ENCODE results near the gene C16orf86. TPM values are rescaled to one million over a fixed set of nuclear protein-coding genes. Genes with fewer than 3 reads are reported as not detected.
A peak's percentile ranks its signal among the peaks of the same experiment; 100 is the strongest.

The C16orf86 gene
- total and polyA plus RNA-seq, 5 donors, result 3.9 to 6.2 (median 5.3) TPM

DNA sequence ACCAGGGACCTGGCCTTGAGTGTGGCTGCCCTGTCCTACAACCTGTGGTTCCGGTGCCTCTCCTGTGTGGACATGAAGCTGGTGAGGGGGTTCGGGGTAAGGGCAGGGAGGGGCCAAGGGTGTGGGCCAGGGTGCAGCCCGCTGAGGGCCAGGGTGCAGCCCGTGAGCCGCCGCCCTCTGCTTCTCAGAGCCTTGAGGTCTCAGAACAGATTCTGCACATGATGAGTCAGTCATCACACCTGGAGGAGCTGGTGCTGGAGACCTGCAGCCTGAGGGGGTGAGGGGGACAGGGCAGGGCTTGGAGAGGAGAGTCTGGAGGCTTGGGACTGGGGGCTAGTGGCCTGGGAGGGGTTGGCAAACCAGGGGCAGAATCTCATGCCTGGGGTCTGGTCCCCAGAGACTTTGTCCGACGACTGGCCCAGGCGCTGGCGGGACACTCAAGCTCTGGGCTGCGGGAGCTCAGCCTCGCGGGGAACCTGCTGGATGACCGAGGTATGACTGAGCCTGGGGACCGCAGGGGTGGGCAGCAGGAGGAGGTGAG, 19.4 kb upstream of the C16orf86 start:
- peak in 1 of 3 donors; percentile 26 for DNase-seq

DNA sequence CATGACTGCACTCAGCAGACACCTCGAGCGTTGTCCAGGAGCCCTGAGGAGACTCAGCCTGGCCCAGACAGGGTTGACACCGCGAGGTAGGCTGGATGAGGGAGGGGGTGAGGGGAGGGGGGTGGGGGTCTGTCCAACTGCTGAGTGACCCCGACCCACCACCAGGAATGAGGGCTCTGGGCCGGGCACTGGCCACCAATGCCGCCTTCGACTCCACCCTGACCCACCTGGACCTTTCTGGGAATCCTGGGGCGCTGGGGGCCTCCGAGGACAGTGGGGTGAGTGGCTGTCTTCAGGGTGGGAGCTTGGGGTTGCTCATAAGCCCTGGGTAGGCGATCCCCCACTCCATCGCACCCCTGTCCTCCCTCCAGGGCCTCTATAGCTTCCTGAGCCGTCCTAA, 18.9 kb upstream of the C16orf86 start:
- intact Hi-C loops (cut with DNase I), result loop anchor here in 1 of 4 donors (10.0 kb wide), 1 partner anchor 83 kb away; the partner anchor contains the start of gene CTCF
- 69% methylated on average over 13 of the region's 13 CpGs for WGBS
- ATAC-seq (no peak), DNase-seq (peak in 1 of 3 donors; percentile 28)
- Histone ChIP-seq H3K27ac (ENCODE audit: low read length) (no peak overlapping the region), H3K4me1 (ENCODE audit: control insufficient read depth, insufficient read depth, low read length) (no peaks in the 10 kb centered on the region), H3K4me3 (ENCODE audit: low read length) (no peak overlapping the region), H3K27me3 (ENCODE audit: control insufficient read depth, insufficient read depth) (no peaks in the 10 kb centered on the region), H3K9me3 (ENCODE audit: control insufficient read depth, low read length) (no peaks in the 10 kb centered on the region)

More for the DNA sequence above, 19.4 kb upstream of the C16orf86 start:
- Histone ChIP-seq H3K4me1 (ENCODE audit: control insufficient read depth, insufficient read depth, low read length) (no peaks in the 10 kb centered on the region), H3K27me3 (ENCODE audit: control insufficient read depth, insufficient read depth) (no peaks in the 10 kb centered on the region), H3K9me3 (ENCODE audit: control insufficient read depth, low read length) (no peaks in the 10 kb centered on the region), H3K4me3 (ENCODE audit: low read length) (no peak overlapping the region), H3K27ac (ENCODE audit: low read length) (no peak overlapping the region)
- ATAC-seq, result no peak
- intact Hi-C loops (cut with DNase I), result loop anchor here in 1 of 4 donors (10.0 kb wide), 1 partner anchor 82 kb away; the partner anchor contains the start of gene CTCF
- WGBS, result 71% methylated on average over 15 of the region's 15 CpGs

DNA sequence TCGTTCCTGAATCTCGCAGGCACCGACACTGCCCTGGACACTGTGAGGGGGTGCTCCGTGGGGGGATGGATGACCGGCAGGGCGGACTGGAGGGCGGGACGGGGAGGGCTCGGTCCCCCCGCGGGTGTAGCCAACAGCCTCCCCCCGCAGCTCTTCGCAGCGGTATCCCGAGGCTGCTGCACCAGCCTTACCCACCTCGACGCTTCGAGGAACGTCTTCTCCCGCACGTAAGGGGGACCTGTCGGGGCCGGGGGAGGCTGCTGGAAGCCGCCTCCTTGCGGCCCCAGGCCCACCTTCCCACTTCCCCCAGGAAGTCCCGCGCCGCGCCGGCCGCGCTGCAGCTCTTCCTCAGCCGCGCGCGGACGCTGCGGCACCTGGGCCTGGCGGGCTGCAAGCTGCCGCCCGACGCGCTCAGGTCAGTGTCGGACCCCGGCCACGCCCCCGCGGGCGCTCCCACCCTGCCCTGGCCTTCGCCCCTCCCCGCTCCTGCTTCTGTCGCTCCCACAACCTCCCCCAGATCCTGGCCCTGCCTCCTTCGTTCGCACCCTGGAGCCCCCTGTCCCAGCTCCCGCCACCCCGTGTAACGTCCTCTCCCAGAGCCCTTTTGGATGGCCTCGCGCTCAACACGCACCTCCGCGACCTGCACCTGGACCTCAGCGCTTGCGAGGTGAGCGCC, 18.4 kb upstream of the C16orf86 start:
- no peak overlapping the region for H3K4me3 ChIP-seq (ENCODE audit: low read length)
- H3K27me3 ChIP-seq (ENCODE audit: control insufficient read depth, insufficient read depth), result no peaks in the 10 kb centered on the region
- intact Hi-C loops (cut with DNase I), result loop anchor here in 1 of 4 donors (10.0 kb wide), 1 partner anchor 83 kb away; the partner anchor contains the start of gene CTCF

DNA sequence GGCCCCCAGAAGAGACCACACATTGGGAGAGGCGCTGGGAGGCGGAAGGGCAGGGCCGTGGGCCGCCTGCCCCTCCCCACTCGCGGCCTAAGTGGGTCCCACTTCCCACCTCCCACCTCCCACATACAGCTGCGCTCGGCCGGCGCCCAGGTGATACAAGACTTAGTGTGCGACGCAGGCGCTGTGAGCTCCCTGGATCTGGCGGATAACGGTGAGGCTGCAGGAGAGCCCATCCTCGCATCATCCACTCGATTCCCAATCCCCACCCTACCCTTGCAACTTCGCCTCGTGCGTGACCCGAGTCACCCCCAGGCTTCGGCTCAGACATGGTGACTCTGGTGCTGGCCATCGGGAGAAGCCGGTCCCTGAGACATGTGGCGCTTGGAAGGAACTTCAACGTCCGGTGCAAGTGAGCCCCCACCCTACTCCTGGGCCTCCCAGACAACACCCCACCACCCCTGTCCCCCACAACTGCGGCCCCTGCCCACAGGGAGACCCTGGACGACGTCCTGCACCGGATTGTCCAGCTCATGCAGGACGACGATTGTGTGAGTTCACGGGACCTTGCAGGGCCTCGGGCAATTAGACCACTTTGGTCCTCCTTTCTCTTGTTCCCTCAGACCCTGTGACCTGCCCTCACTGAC, 17.7 kb upstream of the C16orf86 start:
- no peak overlapping the region for H3K4me3 ChIP-seq (ENCODE audit: low read length)
- H3K27me3 ChIP-seq (ENCODE audit: control insufficient read depth, insufficient read depth), result no peaks in the 10 kb centered on the region
- no peak for ATAC-seq
- WGBS, result 46% methylated on average over 35 of the region's 35 CpGs
- peaks cover 2% of the 10 kb centered on the region for H3K4me1 ChIP-seq (ENCODE audit: control insufficient read depth, insufficient read depth, low read length)
- H3K9me3 ChIP-seq (ENCODE audit: control insufficient read depth, low read length), result no peaks in the 10 kb centered on the region
- no peak overlapping the region for H3K27ac ChIP-seq (ENCODE audit: low read length)
- intact Hi-C loops (cut with DNase I), result loop anchor here in 1 of 4 donors (10.0 kb wide), 1 partner anchor 84 kb away; the partner anchor contains the start of gene CTCF
- peak in 1 of 3 donors; percentile 38 for DNase-seq

More for the DNA sequence above, 18.4 kb upstream of the C16orf86 start:
- DNase-seq (peak in 1 of 3 donors; percentile 44), ATAC-seq (no peak)
- Histone ChIP-seq H3K9me3 (ENCODE audit: control insufficient read depth, low read length) (no peaks in the 10 kb centered on the region), H3K27ac (ENCODE audit: low read length) (no peak overlapping the region), H3K4me1 (ENCODE audit: control insufficient read depth, insufficient read depth, low read length) (peaks cover 2% of the 10 kb centered on the region)
- 20% methylated on average over 65 of the region's 65 CpGs for WGBS

DNA sequence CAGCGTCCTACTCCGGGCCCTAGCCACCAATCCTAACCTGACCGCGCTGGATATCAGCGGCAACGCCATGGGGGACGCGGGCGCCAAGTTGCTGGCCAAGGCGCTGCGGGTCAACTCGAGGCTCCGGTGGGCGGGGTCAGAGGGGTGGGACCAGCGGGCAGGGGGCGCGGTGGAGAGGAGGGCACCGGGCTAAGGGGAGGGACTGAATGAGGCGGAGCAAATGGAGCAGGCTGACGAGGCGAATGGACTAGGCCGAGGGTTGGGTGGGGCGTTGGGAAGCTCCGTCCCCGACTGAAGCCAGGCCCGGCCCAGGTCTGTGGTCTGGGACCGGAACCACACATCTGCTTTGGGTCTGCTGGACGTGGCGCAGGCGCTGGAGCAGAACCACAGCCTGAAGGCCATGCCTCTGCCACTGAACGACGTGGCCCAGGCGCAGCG, 17.1 kb upstream of the C16orf86 start:
- no peak overlapping the region for H3K27ac ChIP-seq (ENCODE audit: low read length)
- 17% methylated on average over 34 of the region's 34 CpGs for WGBS
- H3K9me3 ChIP-seq (ENCODE audit: control insufficient read depth, low read length), result no peaks in the 10 kb centered on the region
- ATAC-seq (peak; percentile 24 to 50), DNase-seq (peak in 2 of 3 donors; percentile 72 to 74)
- no peak overlapping the region for H3K4me3 ChIP-seq (ENCODE audit: low read length)
- intact Hi-C loops (cut with DNase I), result loop anchor here in 1 of 4 donors (10.0 kb wide), 1 partner anchor 85 kb away; the partner anchor contains the start of gene CTCF
- H3K27me3 ChIP-seq (ENCODE audit: control insufficient read depth, insufficient read depth), result no peaks in the 10 kb centered on the region
- peaks cover 2% of the 10 kb centered on the region for H3K4me1 ChIP-seq (ENCODE audit: control insufficient read depth, insufficient read depth, low read length)

DNA sequence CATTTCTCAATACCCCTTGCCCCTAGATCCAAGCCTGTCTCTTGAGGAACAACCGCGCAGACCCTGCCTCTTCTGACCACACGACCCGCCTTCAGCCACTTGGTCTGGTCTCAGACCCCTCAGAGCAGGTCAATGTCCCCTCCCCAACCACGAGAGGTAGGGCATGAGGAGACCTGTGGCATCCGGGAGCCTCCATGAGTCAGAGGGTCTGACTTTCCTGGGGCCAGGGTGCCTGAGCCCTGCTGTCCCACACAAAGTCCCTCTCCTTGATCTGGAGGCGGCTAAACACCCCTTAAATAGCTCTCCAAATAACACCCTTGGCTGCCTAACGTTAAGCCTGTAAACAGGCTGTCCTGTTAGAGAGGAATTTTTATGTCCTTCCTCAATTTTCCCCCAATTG, 16.6 kb upstream of the C16orf86 start:
- H3K27me3 ChIP-seq (ENCODE audit: control insufficient read depth, insufficient read depth), result no peaks in the 10 kb centered on the region
- WGBS, result 60% methylated on average over 8 of the region's 8 CpGs
- intact Hi-C loops (cut with DNase I), result no loop called here

DNA sequence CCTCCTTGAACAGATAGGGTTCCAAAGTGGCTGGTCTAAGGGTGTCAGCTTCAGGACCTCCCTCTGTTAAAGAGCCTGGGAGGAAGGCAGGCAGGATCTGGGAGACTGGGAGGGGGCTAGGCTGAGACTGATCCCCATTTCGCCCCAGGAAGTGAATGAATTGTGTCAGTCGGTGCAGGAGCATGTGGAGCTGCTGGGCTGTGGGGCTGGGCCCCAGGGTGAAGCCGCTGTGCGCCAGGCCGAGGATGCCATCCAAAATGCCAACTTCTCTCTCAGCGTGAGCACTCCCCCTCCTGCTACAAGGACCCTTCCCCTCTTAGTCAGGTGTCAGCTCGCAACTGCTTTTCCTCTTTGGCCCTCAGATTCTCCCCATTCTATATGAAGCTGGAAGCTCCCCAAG, 15.6 kb upstream of the C16orf86 start:
- no peak for ATAC-seq
- no peak overlapping the region for H3K27ac ChIP-seq (ENCODE audit: low read length)
- 92% methylated on average over 7 of the region's 7 CpGs for WGBS

More for the DNA sequence above, 16.6 kb upstream of the C16orf86 start:
- Histone ChIP-seq H3K4me1 (ENCODE audit: control insufficient read depth, insufficient read depth, low read length) (peaks cover 2% of the 10 kb centered on the region), H3K4me3 (ENCODE audit: low read length) (no peak overlapping the region), H3K27ac (ENCODE audit: low read length) (no peak overlapping the region), H3K9me3 (ENCODE audit: control insufficient read depth, low read length) (no peaks in the 10 kb centered on the region)
- ATAC-seq (no peak), DNase-seq (peak in 1 of 3 donors; percentile 20)

DNA sequence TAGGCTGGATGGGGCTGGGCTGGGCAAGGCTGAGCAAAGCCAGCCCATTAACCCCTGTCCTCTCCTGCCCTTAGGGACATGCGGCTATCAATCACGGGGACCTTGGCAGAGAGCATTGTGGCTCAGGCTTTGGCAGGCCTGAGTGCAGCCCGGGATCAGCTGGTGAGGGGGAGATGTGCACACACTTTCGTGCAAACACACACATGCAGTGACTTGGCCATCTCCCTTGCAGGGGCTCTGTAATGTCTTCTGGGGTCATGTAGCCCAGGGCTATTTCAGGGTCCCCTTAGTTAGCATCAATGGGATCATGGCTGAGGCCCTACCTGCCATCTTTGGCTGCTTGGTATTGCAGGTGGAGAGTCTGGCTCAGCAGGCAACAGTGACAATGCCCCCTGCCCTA, 14.8 kb upstream of the C16orf86 start:
- WGBS, result 85% methylated on average over 4 of the region's 4 CpGs
- Histone ChIP-seq H3K4me1 (ENCODE audit: control insufficient read depth, insufficient read depth, low read length) (peaks cover 2% of the 10 kb centered on the region), H3K27ac (ENCODE audit: low read length) (no peak overlapping the region), H3K4me3 (ENCODE audit: low read length) (no peak overlapping the region), H3K9me3 (ENCODE audit: control insufficient read depth, low read length) (no peaks in the 10 kb centered on the region), H3K27me3 (ENCODE audit: control insufficient read depth, insufficient read depth) (no peaks in the 10 kb centered on the region)
- DNase-seq, result peak in 1 of 3 donors; percentile 25
- intact Hi-C loops (cut with DNase I), result no loop called here
- ATAC-seq, result no peak

More for the DNA sequence above, 15.6 kb upstream of the C16orf86 start:
- H3K4me1 ChIP-seq (ENCODE audit: control insufficient read depth, insufficient read depth, low read length), result peaks cover 2% of the 10 kb centered on the region
- peak in 1 of 3 donors; percentile 10 for DNase-seq
- intact Hi-C loops (cut with DNase I), result no loop called here
- H3K9me3 ChIP-seq (ENCODE audit: control insufficient read depth, low read length), result no peaks in the 10 kb centered on the region
- H3K4me3 ChIP-seq (ENCODE audit: low read length), result no peak overlapping the region
- H3K27me3 ChIP-seq (ENCODE audit: control insufficient read depth, insufficient read depth), result no peaks in the 10 kb centered on the region

DNA sequence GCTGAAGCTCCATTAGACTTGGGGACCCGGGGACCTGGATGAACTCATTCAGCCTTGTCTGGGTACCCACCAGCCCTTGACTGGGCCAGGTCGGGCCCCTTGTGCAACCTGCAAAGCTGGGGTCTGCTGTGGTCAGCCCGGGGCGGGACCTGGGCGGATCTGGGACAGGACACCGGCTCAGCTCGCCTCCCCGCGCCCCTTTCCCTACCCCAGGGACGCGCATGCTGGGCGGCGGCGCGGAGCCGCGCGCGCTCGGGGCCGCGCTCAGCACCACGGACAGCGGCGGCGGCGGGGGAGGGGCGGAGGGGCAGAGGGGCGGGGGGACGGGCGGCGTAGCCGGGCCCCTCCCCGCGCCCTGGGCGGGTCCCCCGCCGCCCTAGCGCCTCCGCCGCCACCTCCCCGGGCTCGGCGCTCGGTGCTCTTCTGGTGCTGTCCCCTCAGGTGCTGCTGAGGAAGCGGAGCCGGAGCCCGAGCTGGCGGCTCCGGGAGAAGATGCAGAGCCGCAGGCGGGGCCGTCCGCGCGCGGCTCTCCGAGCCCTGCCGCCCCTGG, 14.0 kb upstream of the C16orf86 start:
- no peaks in the 10 kb centered on the region for H3K27me3 ChIP-seq (ENCODE audit: control insufficient read depth, insufficient read depth)
- DNase-seq, result peak in 2 of 3 donors; percentile 58 to 68
- H3K27ac ChIP-seq (ENCODE audit: low read length), result no peak overlapping the region
- H3K4me3 ChIP-seq (ENCODE audit: low read length), result peak overlapping the region; percentile 45
- H3K4me1 ChIP-seq (ENCODE audit: control insufficient read depth, insufficient read depth, low read length), result peaks cover 2% of the 10 kb centered on the region
- WGBS, result 3% methylated on average over 56 of the region's 59 CpGs
- intact Hi-C loops (cut with DNase I), result no loop called here
- no peaks in the 10 kb centered on the region for H3K9me3 ChIP-seq (ENCODE audit: control insufficient read depth, low read length)
- peak in 1 of 2 donors; percentile 7 for ATAC-seq

DNA sequence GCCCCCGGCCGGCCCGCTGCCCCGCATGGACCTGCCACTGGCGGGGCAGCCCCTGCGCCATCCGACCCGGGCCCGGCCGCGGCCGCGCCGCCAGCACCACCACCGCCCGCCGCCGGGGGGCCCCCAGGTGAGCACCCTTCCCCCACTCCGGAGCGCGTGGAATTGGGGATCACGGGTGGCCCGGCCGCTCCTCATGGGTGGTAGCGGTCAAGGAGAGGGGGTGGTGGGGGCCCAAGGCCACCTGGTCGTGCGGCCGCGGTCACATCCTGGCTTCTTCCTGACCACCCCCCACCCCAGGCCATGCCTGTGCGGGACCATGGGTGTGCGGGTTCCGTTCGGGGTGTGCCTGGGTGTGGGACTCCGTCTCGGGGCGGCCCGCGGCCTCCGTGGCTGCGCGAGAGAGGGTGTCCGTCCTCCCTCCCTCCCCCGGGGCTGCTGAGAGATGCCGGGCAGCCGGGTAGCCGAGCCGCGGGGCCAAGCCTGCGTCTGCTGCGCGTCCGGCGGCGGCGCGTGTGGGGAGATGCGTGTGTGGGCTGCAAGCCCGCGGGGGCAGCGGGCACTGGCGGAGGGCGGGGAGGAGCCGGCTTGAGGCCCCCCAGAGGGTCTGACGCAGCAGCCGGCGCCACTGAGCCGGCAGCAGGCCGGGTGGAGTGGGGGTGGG, 13.4 kb upstream of the C16orf86 start:
- Histone ChIP-seq H3K4me3 (ENCODE audit: low read length) (peak overlapping the region; percentile 45), H3K4me1 (ENCODE audit: control insufficient read depth, insufficient read depth, low read length) (peaks cover 2% of the 10 kb centered on the region), H3K27ac (ENCODE audit: low read length) (no peak overlapping the region), H3K27me3 (ENCODE audit: control insufficient read depth, insufficient read depth) (no peaks in the 10 kb centered on the region), H3K9me3 (ENCODE audit: control insufficient read depth, low read length) (no peaks in the 10 kb centered on the region)
- 13% methylated on average over 68 of the region's 68 CpGs for WGBS
- intact Hi-C loops (cut with DNase I), result no loop called here
- DNase-seq (peak in 1 of 3 donors; percentile 54), ATAC-seq (no peak)
